T1000 (cell line): Measurements from ENCODE around the gene KCTD1.
A peak's percentile ranks its signal among the peaks of the same experiment; 100 is the strongest.

Source experiments
- DNase-seq: peaks from one replicate; lab custom pipeline; 2025; ENCODE audit warnings: mixed read lengths; lab: John Stamatoyannopoulos, UW

The KCTD1 gene

GRCh38 chr18:26524002-26524401, 24.4 kb downstream of the KCTD1 start:
- no peak for DNase-seq

- no peak for DNase-seq
These were observed 26.7 kb downstream of the KCTD1 start for GRCh38 chr18:26521617-26522016.

DNA sequence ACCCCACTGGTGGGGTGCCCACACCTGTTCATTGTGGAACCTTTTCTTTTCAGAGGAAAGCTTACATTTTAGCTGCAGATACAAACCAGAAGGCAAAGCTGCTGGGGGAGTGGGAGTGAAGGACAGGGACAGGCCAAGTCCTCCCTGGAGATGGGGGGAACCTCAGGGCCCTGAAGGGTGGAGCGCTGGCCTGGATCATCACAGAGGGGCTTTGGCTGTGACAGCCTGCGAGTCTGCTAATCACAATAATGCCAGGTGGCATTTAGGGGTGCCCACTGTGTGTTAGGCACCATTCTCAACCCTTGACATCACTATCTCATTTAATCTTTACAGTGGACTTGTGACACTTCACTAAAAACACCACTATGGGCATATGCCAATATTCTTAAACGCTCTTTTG, 27.4 kb downstream of the KCTD1 start:
- DNase-seq = no peak

- no peak for DNase-seq
These were observed 29.2 kb downstream of the KCTD1 start for GRCh38 chr18:26519114-26519513.

- no peak for DNase-seq
These were observed 31.4 kb downstream of the KCTD1 start for GRCh38 chr18:26516964-26517363.

- DNase-seq = no peak
These were observed 32.5 kb downstream of the KCTD1 start for GRCh38 chr18:26515643-26516487.

DNA sequence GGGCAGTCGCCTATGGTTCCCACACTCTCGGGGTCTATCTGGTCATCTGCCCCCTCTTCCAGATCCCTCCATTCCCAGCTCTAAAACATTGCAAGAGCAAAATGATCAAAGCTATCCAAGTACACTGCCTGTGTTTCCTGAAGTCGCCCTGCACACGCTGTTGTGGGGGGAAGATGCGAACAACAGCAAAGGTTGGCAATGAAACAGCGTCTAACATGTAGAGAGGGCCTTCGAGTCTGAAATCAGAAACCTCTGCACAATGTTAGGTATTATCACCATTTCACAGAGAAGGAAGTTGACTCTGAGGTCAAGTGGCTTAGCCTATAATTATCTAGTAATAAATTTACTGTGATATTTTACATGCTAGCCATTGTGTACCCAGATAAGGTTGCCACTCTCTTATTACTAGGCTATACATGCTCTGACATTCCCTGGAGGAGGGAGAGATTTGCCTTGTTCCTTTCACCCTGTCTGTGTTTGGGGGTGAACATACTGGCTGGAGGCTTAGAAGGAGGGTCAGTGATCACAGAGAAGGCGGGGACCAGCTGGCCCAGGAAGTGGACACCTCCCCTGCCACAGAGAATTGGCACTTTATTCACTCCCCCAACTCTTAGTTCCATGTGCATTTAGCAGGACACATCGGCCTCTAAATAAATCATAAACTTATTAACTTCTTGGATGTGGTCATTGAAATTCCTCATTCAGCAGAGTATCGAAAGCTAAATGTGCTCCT, 36.8 kb downstream of the KCTD1 start:
- no peak for DNase-seq

DNA sequence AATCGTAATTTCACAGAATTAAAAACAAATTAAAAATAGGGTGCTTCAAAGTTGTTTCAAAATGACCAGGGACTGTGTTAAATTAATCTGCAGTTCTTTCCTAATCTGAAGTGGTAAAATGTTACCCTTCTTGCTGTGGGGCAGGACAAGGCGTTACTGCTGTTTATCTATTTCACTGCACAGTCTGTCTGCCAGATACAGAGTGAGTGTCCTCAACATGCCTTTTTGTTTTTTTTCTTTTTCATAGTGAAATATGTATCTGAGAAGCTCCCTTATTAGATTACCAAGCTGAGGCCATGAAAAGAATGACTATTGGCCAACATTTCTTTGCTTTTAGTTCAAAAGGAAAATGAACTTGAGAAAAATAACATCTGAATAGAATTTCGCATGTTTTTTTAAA, 38.0 kb downstream of the KCTD1 start:
- no peak for DNase-seq

DNA sequence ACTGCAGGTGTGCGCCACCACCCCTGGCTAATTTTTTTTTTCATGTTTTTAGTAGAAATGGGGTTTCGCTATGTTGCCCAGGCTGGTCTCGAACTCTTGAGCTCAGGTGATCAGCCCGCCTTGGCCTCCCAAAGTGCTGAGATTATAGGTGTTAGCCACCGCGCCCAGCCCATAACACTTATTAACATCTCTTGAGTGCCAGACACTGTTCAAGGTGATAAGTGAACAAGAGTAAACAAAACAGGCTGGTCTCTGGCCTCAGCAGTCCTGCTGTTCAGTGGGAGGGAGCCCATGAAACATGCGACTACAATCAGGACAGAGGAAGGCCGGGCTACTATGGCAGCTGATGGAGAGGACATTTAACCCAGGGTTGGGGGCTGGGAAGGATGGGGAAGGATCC, 42.3 kb downstream of the KCTD1 start:
- DNase-seq = no peak

- DNase-seq = no peak
These were observed 43.5 kb downstream of the KCTD1 start for GRCh38 chr18:26504831-26505230.

- DNase-seq = no peak
These were observed 45.0 kb downstream of the KCTD1 start for GRCh38 chr18:26503382-26503781.

GRCh38 chr18:26502823-26503222, 45.5 kb downstream of the KCTD1 start:
- DNase-seq = no peak

- no peak for DNase-seq
These were observed 50.5 kb downstream of the KCTD1 start for GRCh38 chr18:26497866-26498265.

DNA sequence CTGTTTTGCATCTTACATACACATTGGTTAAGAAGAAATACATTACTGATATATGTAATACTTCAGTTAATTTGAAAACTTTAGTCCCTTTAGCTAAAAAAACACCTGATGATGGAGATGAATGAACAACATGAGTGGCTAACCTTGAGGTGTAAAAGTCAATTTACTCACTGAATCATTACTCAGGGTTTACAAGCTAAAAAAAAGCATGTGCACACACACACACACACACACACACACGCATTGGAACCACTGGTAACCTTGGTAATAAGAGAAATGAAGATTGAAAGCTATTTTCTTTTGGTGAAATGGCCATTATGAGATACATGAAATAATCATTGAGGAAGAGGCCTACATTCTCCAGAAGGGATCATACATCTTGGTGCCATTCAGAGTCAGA, 51.8 kb downstream of the KCTD1 start:
- DNase-seq = no peak

- no peak for DNase-seq
These were observed 53.1 kb downstream of the KCTD1 start for GRCh38 chr18:26495287-26495686.

- no peak for DNase-seq
These were observed 55.3 kb downstream of the KCTD1 start for GRCh38 chr18:26493021-26493420.

- no peak for DNase-seq
These were observed 57.0 kb downstream of the KCTD1 start for GRCh38 chr18:26491194-26491816.

DNA sequence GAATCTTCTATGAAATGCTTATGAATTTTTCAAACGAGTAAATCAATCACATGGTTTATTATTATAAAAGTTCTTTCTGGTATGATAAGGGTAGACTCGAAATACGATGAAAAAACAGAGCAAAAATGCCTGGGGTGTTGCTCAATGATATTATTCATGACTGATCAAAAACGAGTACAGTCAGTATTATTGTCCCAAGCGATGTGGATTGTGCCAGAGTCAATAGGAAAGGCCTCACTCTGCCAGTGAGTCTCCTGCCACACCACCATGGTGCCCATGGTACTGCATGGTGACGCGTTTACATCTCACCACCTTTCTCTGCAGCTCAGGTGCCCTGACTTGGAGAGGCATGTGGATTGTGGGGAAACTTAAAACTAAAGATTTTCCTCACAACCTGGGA, 58.5 kb downstream of the KCTD1 start:
- no peak for DNase-seq

GRCh38 chr18:26489191-26489590, 59.2 kb downstream of the KCTD1 start:
- no peak for DNase-seq

DNA sequence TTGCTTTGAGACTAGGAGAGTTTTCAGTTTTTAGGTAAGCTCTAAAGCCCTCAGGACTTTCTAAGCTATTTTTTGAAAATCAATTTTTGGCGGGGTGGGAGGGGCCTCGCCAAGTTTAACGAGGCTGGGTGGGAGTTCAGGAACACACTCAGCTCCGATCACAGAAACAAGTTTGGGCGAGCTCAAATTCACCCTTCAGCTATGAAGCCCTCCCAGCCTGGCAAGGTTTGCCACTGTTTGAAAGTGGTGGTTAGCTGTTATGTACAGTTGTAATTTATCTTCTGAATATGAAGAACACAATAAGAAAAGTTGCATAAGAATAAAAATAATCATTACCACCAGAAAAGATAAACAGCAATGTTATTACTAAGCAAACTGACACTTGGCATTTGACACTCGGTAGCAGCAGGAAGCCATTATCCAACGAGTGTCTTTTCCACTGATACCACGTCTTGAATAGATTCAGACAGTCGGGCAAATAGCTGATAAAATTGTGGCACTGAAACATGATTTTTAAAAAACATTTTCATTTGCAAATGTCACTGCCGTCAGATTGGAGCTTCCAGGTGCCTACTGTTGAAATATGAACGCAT, 59.8 kb downstream of the KCTD1 start:
- no peak for DNase-seq

- no peak for DNase-seq
These were observed 60.9 kb downstream of the KCTD1 start for GRCh38 chr18:26487437-26487836.

- DNase-seq = no peak
These were observed 64.7 kb downstream of the KCTD1 start for GRCh38 chr18:26483633-26484032.

DNA sequence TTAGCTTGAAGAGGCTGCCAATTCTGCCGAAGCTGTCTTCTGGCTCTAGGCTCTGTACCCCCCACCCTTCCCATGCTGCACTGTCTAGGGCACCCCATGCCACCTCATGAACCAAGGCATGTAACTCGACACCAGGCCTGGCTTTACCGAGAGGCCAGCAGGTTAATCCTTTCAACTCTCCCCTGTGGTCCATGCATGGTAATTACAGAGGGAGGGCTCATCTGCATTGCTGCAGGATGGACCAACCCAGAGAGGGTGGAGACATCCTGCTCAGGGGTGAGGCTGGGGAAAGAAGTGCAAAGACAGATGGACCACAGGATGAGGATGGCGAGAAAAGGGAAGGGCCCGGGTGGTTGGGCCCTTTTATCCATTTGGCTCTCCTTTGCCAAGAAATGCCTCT, 65.8 kb downstream of the KCTD1 start:
- peak; percentile 7 for DNase-seq
